Adipose tissue (tissue), 3 donors: ENCODE data around the gene SURF1. TPM values are rescaled to one million over a fixed set of nuclear protein-coding genes. Genes with fewer than 3 reads are reported as not detected.
"Not testable (repeated sequence)": the region's sequence is repeated elsewhere in the genome, so short reads cannot be mapped to it uniquely, and the experiment has no call there.

Experiments used
- H3K27ac ChIP-seq: one replicate; pipeline ENCODE4 v1.5.1; 2013; ENCODE audit warnings: low read depth, low read length
- WGBS, 3 donors: extraction: QIAGEN DNeasy Blood & Tissue Kit; methylation state at CpG; one replicate each; pipeline ENCODE4 v1.1.7; 2013; 5-methylcytosine and 5-hydroxymethylcytosine counted together
- polyA plus RNA-seq, 3 donors: library from polyadenylated mRNA; stranded (reverse); fragments of 200-250 nt; gene quantifications; one replicate each; pipeline ENCODE4 v1.2.3, GENCODE V29; 2013
- donor health status: healthy with polysubstance abuse.
- donor health status: Bipolar disorder and iron deficiency.
- donor health status: healthy.

The SURF1 gene
- polyA plus RNA-seq, 3 donors = 63.5 to 95.3 (median 75.0) TPM

- no peak overlapping the region for H3K27ac ChIP-seq
- WGBS, 3 donors = 79 to 87% (median 84%) methylated on average over 15 of the region's 15 CpGs
Measured at GRCh38 chr9:133349965-133350616, 6.2 kb downstream of the SURF1 start.

- no peak overlapping the region for H3K27ac ChIP-seq
- 10 to 20% (median 20%) methylated on average over 25 of the region's 25 CpGs for WGBS, 3 donors
Measured at GRCh38 chr9:133348718-133349573, 7.3 kb downstream of the SURF1 start.

- 0% methylated on average over 60 to 64 of the region's 64 CpGs for WGBS, 3 donors
- H3K27ac ChIP-seq = no peak within 1 kb of the TSS
Measured at GRCh38 chr9:133347985-133348717, 8.1 kb downstream of the SURF1 start, which contains the start of the genes MED22 and RPL7A. Gene MED22, minus strand, starts transcription at chr9:133348131. Its CDS starts 1,469 bp downstream, at chr9:133346662. Gene RPL7A, plus strand, starts transcription at chr9:133348218. Its CDS starts 26 bp downstream, at chr9:133348244.

- WGBS, 3 donors = 0 to 1% (median 0%) methylated on average over 34 to 41 of the region's 41 CpGs
- H3K27ac ChIP-seq = no peak overlapping the region
Measured at GRCh38 chr9:133347515-133347984, 8.7 kb downstream of the SURF1 start.

DNA sequence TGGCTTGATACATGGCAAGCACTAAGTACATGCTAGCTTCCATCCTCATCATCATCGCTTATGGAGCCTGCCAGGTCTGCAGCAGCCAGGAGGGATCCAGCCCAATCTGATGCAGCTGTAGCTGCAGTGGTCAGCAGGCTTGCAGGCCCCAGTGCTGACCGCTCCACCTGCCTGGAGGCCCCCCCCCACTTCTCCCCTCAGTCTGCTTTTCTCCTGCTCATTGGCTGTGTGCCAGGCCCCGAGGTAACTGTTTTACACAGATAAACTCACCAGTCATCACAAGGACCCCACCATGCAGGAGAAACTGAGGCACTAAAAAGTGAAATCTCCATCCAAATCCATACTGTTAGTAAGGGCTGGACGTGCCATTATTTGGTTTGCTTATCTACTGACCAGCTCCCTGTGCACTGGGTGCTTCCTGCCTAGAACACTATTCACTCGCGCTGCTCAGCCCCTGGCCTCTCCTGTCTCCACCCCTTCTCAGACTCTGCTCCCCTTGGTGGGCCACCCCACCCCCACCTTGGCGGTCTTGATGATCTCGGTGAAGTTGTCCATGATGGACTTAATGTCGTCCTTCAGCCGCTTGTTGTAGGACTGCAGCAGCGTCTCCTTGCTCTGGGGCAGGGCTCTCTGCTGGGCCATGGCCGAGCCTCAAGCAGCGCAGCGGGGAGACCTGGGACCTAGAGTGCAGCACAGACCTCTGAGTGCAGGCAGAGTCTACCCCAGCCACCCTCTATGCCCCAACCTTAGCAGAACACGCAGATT, 10.1 kb downstream of the SURF1 start:
- H3K27ac ChIP-seq = no peak overlapping the region
- WGBS, 3 donors = 69 to 76% (median 70%) methylated on average over 15 of the region's 15 CpGs

- no peak overlapping the region for H3K27ac ChIP-seq
- WGBS, 3 donors = 91 to 95% (median 93%) methylated on average over 6 of the region's 6 CpGs
Measured at GRCh38 chr9:133345596-133345995, 10.7 kb downstream of the SURF1 start.

GRCh38 chr9:133344979-133345378, 11.3 kb downstream of the SURF1 start:
- no peak overlapping the region for H3K27ac ChIP-seq
- 94 to 96% (median 95%) methylated on average over 12 of the region's 12 CpGs for WGBS, 3 donors

DNA sequence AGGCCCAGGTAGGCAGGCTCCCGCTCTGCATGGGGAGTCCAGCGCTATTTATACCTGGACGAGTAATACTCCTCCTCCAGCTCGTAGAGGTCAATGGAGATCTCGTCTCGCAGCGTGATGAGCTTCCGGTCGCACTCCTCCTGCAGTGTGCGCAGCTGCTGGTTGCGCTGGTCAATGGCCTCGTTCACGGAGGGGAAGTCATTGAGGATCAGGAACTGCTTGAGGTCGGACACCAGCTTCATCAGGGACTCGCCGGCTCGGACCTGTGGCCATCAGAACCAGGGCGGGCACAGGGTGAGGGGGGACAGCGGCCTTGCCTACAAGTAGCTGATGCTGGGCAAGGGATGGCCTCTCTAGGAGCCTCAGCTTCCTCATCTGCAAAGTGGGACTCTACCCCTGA, 12.2 kb downstream of the SURF1 start:
- 93 to 95% (median 94%) methylated on average over 19 of the region's 19 CpGs for WGBS, 3 donors
- no peak overlapping the region for H3K27ac ChIP-seq

DNA sequence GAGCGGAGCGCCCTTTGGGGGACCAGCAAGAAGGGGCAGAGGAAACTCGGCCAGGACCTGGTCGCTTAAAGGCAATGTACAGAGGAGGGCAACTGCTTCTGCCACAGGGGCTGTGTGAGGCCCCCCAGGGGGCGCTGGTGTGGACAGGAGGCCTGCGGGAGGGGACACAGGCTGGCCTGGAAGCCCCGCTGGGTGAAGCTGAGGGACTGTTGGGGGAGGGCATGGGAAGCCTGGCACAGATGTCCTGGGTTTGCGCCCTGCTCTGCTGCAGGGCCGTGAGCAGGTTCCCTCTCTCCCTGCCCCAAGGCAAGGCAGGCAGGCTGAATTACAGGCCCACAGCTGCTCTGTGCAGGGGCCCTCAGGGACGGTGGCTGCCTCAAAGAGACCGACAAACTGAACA, 13.7 kb downstream of the SURF1 start:
- 83 to 91% (median 85%) methylated on average over 11 of the region's 11 CpGs for WGBS, 3 donors
- no peak overlapping the region for H3K27ac ChIP-seq

- 72 to 87% (median 75%) methylated on average over 12 of the region's 12 CpGs for WGBS, 3 donors
- no peak overlapping the region for H3K27ac ChIP-seq
Measured at GRCh38 chr9:133342069-133342406, 14.2 kb downstream of the SURF1 start.

GRCh38 chr9:133341369-133342068, 14.8 kb downstream of the SURF1 start:
- H3K27ac ChIP-seq = no peak overlapping the region
- WGBS, 3 donors = 73 to 88% (median 82%) methylated on average over 15 of the region's 15 CpGs

DNA sequence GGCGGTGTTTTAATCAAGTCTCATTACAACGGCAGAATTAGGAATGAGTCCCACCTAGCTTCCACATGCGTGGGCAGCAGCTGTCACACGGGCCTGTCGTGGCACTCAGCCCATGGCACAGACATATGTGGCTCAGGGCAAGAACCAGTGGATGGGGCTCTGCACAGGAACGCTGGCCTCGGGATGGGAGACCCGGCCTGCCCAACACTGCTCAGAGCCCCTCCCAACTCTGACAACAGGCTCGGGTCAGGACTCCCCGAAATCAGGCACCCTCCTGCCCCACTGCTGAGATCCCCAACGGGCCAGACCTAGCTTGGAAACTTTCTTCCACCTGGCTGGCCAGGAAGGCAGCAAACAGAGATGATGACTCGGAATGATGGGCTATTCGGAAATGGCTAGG, 15.4 kb downstream of the SURF1 start:
- H3K27ac ChIP-seq = no peak overlapping the region
- WGBS, 3 donors = 75 to 95% (median 75%) methylated on average over 13 of the region's 13 CpGs

GRCh38 chr9:133340256-133340655, 16.0 kb downstream of the SURF1 start:
- no peak overlapping the region for H3K27ac ChIP-seq
- 34 to 83% (median 48%) methylated on average over 3 of the region's 3 CpGs for WGBS, 3 donors

DNA sequence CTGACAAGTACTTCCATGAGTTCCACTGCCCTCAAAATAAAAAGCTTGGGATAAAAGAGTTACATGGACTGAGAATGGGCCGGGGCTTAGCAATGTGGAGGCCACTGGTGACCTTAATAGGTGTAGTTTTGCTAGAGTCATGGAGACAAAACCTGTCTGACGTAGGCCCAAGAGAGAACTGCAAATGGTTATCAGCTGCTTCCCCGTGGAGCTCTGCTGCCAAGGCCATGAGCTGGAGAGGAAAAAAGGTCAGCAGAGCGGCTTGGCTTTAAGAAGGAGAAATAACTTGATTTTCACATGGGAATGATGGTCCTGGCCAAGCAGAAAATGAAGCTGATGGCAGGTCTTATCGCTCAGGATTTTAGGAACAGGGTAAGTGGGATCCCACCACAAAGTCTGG, 16.6 kb downstream of the SURF1 start:
- no peak overlapping the region for H3K27ac ChIP-seq
- WGBS, 3 donors = 62 to 74% (median 72%) methylated on average over 5 of the region's 5 CpGs

DNA sequence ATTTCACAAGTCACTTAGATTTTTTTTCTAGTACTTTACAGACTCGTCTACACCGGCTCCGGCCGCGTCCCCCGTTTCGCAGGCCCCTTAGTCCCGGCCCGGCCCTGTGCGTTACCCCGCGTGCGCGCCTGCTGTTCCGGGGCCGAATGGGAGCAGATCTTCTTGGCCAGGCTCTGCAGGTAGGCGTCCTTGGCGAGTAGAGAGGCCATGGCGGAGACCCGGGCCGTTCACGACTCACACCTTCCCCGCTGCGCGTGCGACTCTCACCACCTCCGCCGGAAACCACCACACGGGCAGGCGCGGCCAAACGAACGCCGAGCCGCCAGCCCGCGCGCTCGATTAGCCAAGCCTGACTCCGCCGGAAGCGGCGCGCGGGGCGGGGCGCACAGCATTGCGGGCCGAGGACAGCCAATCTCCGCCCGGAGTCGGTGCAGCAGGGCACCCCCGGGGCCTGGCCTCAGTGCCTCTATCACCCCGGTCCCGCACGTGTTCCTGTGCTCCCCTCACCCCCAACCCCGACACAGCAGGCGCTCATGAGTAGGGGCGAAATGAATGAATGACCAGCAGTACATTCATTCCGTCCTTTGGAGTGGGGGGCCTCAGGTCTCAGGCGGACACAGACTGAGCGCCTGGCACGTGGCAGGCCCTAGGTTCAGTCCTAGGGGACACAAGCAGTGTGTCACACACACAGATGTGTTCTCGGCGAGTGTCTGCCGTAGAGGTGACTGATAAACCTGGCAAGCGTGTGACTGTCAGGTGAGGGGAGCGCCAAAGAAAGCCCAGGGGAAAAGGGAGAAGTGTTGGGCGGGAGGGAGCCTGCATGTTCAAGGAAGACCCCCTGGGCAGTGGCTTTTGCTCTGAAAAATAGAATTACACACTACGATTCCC, 20.1 kb downstream of the SURF1 start, which contains the start of gene SURF6:
TSS of gene SURF6 (minus strand) at position 265 of the 888 bp plus-strand sequence. CDS start at position 209, 56 bp downstream.
- no peak within 1 kb of the TSS for H3K27ac ChIP-seq
- WGBS, 3 donors = 3 to 6% (median 5%) methylated on average over 69 to 70 of the region's 70 CpGs

- 73 to 77% (median 74%) methylated on average over 11 of the region's 11 CpGs for WGBS, 3 donors
- not testable (repeated sequence) for H3K27ac ChIP-seq
Measured at GRCh38 chr9:133334888-133335287, 21.4 kb downstream of the SURF1 start.

DNA sequence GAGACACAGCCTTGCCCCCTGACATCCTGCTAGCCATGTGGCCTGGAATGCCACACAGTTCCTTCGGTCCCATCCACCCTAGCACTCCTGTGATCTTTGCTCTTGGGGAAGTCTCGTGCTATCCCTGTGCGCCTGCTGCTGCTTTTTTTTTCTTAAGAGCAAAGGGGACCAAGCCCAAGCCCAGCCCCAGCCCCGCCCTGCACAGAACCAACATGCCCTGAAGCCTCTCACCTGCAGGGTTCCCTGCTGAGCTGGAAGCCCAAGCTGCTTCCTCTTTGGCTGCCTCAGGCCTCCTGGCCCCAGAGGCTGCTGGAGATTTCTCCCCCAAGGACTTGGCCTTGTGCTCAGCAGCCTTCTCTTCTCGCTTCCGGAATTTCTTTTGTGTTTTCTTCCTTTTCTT, 22.1 kb downstream of the SURF1 start:
- 81 to 91% (median 86%) methylated on average over 6 of the region's 6 CpGs for WGBS, 3 donors
- no peak overlapping the region for H3K27ac ChIP-seq
